Activated B cell treated with CpG ODN at 0.5 μM for 24 hours (primary cell): Measurements from ENCODE around the gene SYNGR1. TPM values are rescaled to one million over a fixed set of nuclear protein-coding genes. Genes with fewer than 3 reads are reported as not detected.

Experiments
- ATAC-seq: fragments of 200-7000 bp; cut with Tn5 transposase; one replicate; pipeline ENCODE4 v1.10.0; 2021; ENCODE audit warnings: low read depth, mild to moderate bottlenecking, moderate library complexity
- CTCF ChIA-PET: fragments of 350-600 bp; sonication (Branson Sonifier 250); formaldehyde crosslinking; loops from one replicate; lab custom pipeline; 2021; ENCODE audit warnings: antibody characterized with exemption; lab: Charles Lee
- POLR2A ChIA-PET: fragments of 350-600 bp; sonication (Branson Sonifier 250); formaldehyde crosslinking; loops from one replicate; lab custom pipeline; 2021; ENCODE audit warnings: antibody characterized with exemption; lab: Charles Lee
- DNase-seq: peaks from one replicate; pipeline ENCODE4 v3.0.0; 2022
- H3K27ac Mint-ChIP-seq: one replicate; pipeline ENCODE4 v1.8.0; 2020; ENCODE audit warnings: mixed read lengths
- H3K27me3 Mint-ChIP-seq: one replicate; pipeline ENCODE4 v1.8.0; 2021; ENCODE audit warnings: mixed read lengths
- H3K36me3 Mint-ChIP-seq: one replicate; pipeline ENCODE4 v1.8.0; 2021; ENCODE audit warnings: low read depth, mixed read lengths
- H3K4me1 Mint-ChIP-seq: one replicate; pipeline ENCODE4 v1.8.0; 2021; ENCODE audit warnings: mixed read lengths
- H3K4me3 Mint-ChIP-seq: one replicate; pipeline ENCODE4 v1.8.0; 2020; ENCODE audit warnings: mild to moderate bottlenecking, mixed read lengths
- H3K9me3 Mint-ChIP-seq: one replicate; pipeline ENCODE4 v1.8.0; 2020; ENCODE audit warnings: mixed read lengths
- intact Hi-C: fragments of 100-400 bp; cut with micrococcal nuclease; formaldehyde crosslinking; loops from one replicate; pipeline ENCODE4 v1.15.1; 2024
- total RNA-seq: library from RNA; stranded (reverse); gene quantifications from 2 replicates; pipeline ENCODE4 v1.2.3, GENCODE V29; 2022
- TF ChIP-seq, protein P1 (sequence below): fragments of 200-600 bp; IDR thresholded peaks from one replicate; pipeline ENCODE4 v1.8.0; 2022; ENCODE audit warnings: antibody characterized with exemption, mild to moderate bottlenecking

The SYNGR1 gene
- total RNA-seq, 1 donor from 2014 or later = 11.4 TPM

- CTCF ChIA-PET = interaction anchor here (1.5 to 4.7 kb wide), 2 partner anchors 138 to 439 kb away, joined by 6 to 75 read pairs; no protein-coding TSS in a partner anchor
- intact Hi-C loops = loop anchor here (10.0 kb wide), 1 partner anchor 54 kb away; no protein-coding TSS in a partner anchor
- Mint-ChIP-seq H3K36me3 (peaks cover 29% of the 10 kb centered on the region), H3K27me3 (no peaks in the 10 kb centered on the region), H3K27ac (no peak overlapping the region), H3K9me3 (no peaks in the 10 kb centered on the region), H3K4me3 (no peak overlapping the region), H3K4me1 (peaks cover 17% of the 10 kb centered on the region)
- POLR2A ChIA-PET = interaction anchor here (1.1 to 2.6 kb wide), 3 partner anchors 10 to 12 kb away, joined by 3 to 28 read pairs (median 4); partner anchors contain the start of gene RPL3
- TF ChIP-seq, protein P1, sequence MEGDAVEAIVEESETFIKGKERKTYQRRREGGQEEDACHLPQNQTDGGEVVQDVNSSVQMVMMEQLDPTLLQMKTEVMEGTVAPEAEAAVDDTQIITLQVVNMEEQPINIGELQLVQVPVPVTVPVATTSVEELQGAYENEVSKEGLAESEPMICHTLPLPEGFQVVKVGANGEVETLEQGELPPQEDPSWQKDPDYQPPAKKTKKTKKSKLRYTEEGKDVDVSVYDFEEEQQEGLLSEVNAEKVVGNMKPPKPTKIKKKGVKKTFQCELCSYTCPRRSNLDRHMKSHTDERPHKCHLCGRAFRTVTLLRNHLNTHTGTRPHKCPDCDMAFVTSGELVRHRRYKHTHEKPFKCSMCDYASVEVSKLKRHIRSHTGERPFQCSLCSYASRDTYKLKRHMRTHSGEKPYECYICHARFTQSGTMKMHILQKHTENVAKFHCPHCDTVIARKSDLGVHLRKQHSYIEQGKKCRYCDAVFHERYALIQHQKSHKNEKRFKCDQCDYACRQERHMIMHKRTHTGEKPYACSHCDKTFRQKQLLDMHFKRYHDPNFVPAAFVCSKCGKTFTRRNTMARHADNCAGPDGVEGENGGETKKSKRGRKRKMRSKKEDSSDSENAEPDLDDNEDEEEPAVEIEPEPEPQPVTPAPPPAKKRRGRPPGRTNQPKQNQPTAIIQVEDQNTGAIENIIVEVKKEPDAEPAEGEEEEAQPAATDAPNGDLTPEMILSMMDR = no peak
- ATAC-seq (no peak), DNase-seq (no peak)
These were observed 41.0 kb upstream of the SYNGR1 start for GRCh38 chr22:39308614-39309363.

- H3K36me3 Mint-ChIP-seq = peaks cover 35% of the 10 kb centered on the region
- H3K27me3 Mint-ChIP-seq = no peaks in the 10 kb centered on the region
- DNase-seq (no peak), ATAC-seq (no peak)
- H3K9me3 Mint-ChIP-seq = no peaks in the 10 kb centered on the region
- TF ChIP-seq, protein P1 = no peak
- H3K4me3 Mint-ChIP-seq = no peak overlapping the region
- H3K4me1 Mint-ChIP-seq = peaks cover 19% of the 10 kb centered on the region
- intact Hi-C loops = loop anchor here (10.0 kb wide), 1 partner anchor 55 kb away; no protein-coding TSS in a partner anchor
- no peak overlapping the region for H3K27ac Mint-ChIP-seq
- ChIA-PET CTCF (interaction anchor here (1.0 to 4.7 kb wide), 4 partner anchors 139 to 440 kb away, joined by 3 to 75 read pairs (median 9); no protein-coding TSS in a partner anchor), POLR2A (interaction anchor here (0.6 to 2.6 kb wide), 3 partner anchors 10 to 138 kb away, joined by 3 to 28 read pairs (median 4); partner anchors contain the start of gene RPL3)
These were observed 40.4 kb upstream of the SYNGR1 start for GRCh38 chr22:39309364-39309861.

- no peak overlapping the region for H3K4me3 Mint-ChIP-seq
- intact Hi-C loops = loop anchor here (10.0 kb wide), 1 partner anchor 55 kb away; no protein-coding TSS in a partner anchor
- H3K27me3 Mint-ChIP-seq = no peaks in the 10 kb centered on the region
- ATAC-seq = no peak
- no peak overlapping the region for H3K27ac Mint-ChIP-seq
- TF ChIP-seq, protein P1 = no peak
- ChIA-PET POLR2A (interaction anchor here (0.6 to 2.6 kb wide), 7 partner anchors 9 to 734 kb away, joined by 3 to 30 read pairs (median 4); partner anchors contain the start of gene RPL3), CTCF (interaction anchor here (0.7 to 4.7 kb wide), 17 partner anchors 94 to 440 kb away, joined by 3 to 75 read pairs (median 4); no protein-coding TSS in a partner anchor)
- no peak for DNase-seq
- H3K36me3 Mint-ChIP-seq = peaks cover 42% of the 10 kb centered on the region
- no peaks in the 10 kb centered on the region for H3K9me3 Mint-ChIP-seq
- peaks cover 21% of the 10 kb centered on the region for H3K4me1 Mint-ChIP-seq
These were observed 39.7 kb upstream of the SYNGR1 start for GRCh38 chr22:39309881-39310714.

- TF ChIP-seq, protein P1 = no peak
- intact Hi-C loops = loop anchor here (1.0 kb wide), 4 partner anchors 140 to 441 kb away; no protein-coding TSS in a partner anchor
- H3K27ac Mint-ChIP-seq = no peak overlapping the region
- H3K27me3 Mint-ChIP-seq = no peaks in the 10 kb centered on the region
- H3K36me3 Mint-ChIP-seq = peaks cover 58% of the 10 kb centered on the region
- no peak for ATAC-seq
- no peaks in the 10 kb centered on the region for H3K9me3 Mint-ChIP-seq
- ChIA-PET CTCF (interaction anchor here (0.7 to 4.7 kb wide), 16 partner anchors 9 to 442 kb away, joined by 3 to 75 read pairs (median 4); no protein-coding TSS in a partner anchor), POLR2A (interaction anchor here (0.5 to 2.6 kb wide), 9 partner anchors 7 to 1467 kb away, joined by 3 to 30 read pairs (median 4); partner anchors contain the start of genes ANKRD54 and RPL3)
- no peak for DNase-seq
- peaks cover 30% of the 10 kb centered on the region for H3K4me1 Mint-ChIP-seq
- no peak overlapping the region for H3K4me3 Mint-ChIP-seq
These were observed 38.0 kb upstream of the SYNGR1 start for GRCh38 chr22:39311592-39312400.
